CD4-positive, alpha-beta T cell (primary cell): ENCODE results near the gene PGA5. TPM values are rescaled to one million over a fixed set of nuclear protein-coding genes. Genes with fewer than 3 reads are reported as not detected.
"Not testable (repeated sequence)": the region's sequence is repeated elsewhere in the genome, so short reads cannot be mapped to it uniquely, and the experiment has no call there.

Source experiments
- ATAC-seq: fragments of 200-7000 bp; cut with Tn5 transposase; one replicate; pipeline ENCODE4 v1.10.0; 2022; ENCODE audit warnings: mild to moderate bottlenecking; ENCODE audit not compliant: poor library complexity
- CTCF ChIA-PET: fragments of 350-600 bp; sonication (Branson Sonifier 250); formaldehyde crosslinking; loops from one replicate; lab custom pipeline; 2021; ENCODE audit warnings: antibody characterized with exemption, inconsistent platforms; lab: Charles Lee
- POLR2A ChIA-PET: fragments of 350-600 bp; sonication (Branson Sonifier 250); formaldehyde crosslinking; loops from one replicate; lab custom pipeline; 2021; ENCODE audit warnings: antibody characterized with exemption, inconsistent platforms; lab: Charles Lee
- DNase-seq, 14 experiments: peaks; one replicate each; pipeline ENCODE4 v3.0.0-alpha.2; 2013 to 2020; ENCODE audit warnings: mixed read lengths in 2 of 14
- H3K27ac ChIP-seq, 2 donors: one replicate each; pipeline versions ENCODE4 v1.5.1 to v1.7.0; 2013; ENCODE audit warnings: low read length in 2 of 2, low read depth in 1 of 2, mild to moderate bottlenecking in 1 of 2
- H3K27me3 ChIP-seq, 2 experiments: 1 replicate in 1 of 2; 2 replicates in 1 of 2; pipeline versions ENCODE4 v1.6.1 to v1.7.0; 2013; ENCODE audit warnings: low read length in 2 of 2, control low read depth in 1 of 2, mild to moderate bottlenecking in 1 of 2, moderate library complexity in 1 of 2; ENCODE audit not compliant: insufficient read depth in 2 of 2, control insufficient read depth in 1 of 2
- H3K36me3 ChIP-seq: one replicate; pipeline ENCODE4 v1.6.1; 2013; ENCODE audit warnings: low read length, control low read depth; ENCODE audit not compliant: insufficient read depth
- H3K4me1 ChIP-seq: one replicate; pipeline ENCODE4 v1.6.1; 2013; ENCODE audit warnings: low read length, control low read depth; ENCODE audit not compliant: insufficient read depth
- H3K4me3 ChIP-seq: one replicate; pipeline ENCODE4 v1.5.1; 2013; ENCODE audit warnings: mild to moderate bottlenecking, low read length, moderate library complexity
- H3K9me3 ChIP-seq, 2 experiments: 1 replicate in 1 of 2; 2 replicates in 1 of 2; pipeline versions ENCODE4 v1.6.1 to v1.7.0; 2013; ENCODE audit warnings: low read length in 2 of 2, mild to moderate bottlenecking in 2 of 2, control low read depth in 1 of 2, moderate library complexity in 1 of 2; ENCODE audit not compliant: control insufficient read depth in 1 of 2, insufficient read depth in 1 of 2
- H3K27ac Mint-ChIP-seq: one replicate; pipeline ENCODE4 v1.8.0; 2020; ENCODE audit warnings: mixed read lengths
- H3K27me3 Mint-ChIP-seq: one replicate; pipeline ENCODE4 v1.8.0; 2021; ENCODE audit warnings: mixed read lengths
- H3K36me3 Mint-ChIP-seq: one replicate; pipeline ENCODE4 v1.8.0; 2021; ENCODE audit warnings: low read depth, mixed read lengths
- H3K4me1 Mint-ChIP-seq: one replicate; pipeline ENCODE4 v1.8.0; 2021; ENCODE audit warnings: low read depth, mixed read lengths
- H3K4me3 Mint-ChIP-seq: one replicate; pipeline ENCODE4 v1.8.0; 2020; ENCODE audit warnings: mild to moderate bottlenecking, mixed read lengths
- H3K9me3 Mint-ChIP-seq: one replicate; pipeline ENCODE4 v1.8.0; 2020; ENCODE audit warnings: mixed read lengths
- intact Hi-C, 2 experiments: fragments of 100-400 bp; cut with DNase I in 1 of 2; cut with micrococcal nuclease in 1 of 2; formaldehyde crosslinking; loops; one replicate each; pipeline versions ENCODE4 v1.15.1 to v1.9.0; 2023 to 2025; cut with DNase I, micrococcal nuclease
- total RNA-seq, 174 experiments: library from RNA in 2 of 174; stranded (reverse) in 2 of 174; gene quantifications; one replicate each; pipeline ENCODE4 v1.2.3 and lab custom pipeline; 2021 to 2026
- TF ChIP-seq, protein P1 (sequence below): fragments of 200-600 bp; IDR thresholded peaks from one replicate; pipeline ENCODE4 v1.8.0; 2022; ENCODE audit warnings: antibody characterized with exemption, mild to moderate bottlenecking

PGA5 gene
- total RNA-seq, 2 experiments from 2014 or later = not detected

DNA sequence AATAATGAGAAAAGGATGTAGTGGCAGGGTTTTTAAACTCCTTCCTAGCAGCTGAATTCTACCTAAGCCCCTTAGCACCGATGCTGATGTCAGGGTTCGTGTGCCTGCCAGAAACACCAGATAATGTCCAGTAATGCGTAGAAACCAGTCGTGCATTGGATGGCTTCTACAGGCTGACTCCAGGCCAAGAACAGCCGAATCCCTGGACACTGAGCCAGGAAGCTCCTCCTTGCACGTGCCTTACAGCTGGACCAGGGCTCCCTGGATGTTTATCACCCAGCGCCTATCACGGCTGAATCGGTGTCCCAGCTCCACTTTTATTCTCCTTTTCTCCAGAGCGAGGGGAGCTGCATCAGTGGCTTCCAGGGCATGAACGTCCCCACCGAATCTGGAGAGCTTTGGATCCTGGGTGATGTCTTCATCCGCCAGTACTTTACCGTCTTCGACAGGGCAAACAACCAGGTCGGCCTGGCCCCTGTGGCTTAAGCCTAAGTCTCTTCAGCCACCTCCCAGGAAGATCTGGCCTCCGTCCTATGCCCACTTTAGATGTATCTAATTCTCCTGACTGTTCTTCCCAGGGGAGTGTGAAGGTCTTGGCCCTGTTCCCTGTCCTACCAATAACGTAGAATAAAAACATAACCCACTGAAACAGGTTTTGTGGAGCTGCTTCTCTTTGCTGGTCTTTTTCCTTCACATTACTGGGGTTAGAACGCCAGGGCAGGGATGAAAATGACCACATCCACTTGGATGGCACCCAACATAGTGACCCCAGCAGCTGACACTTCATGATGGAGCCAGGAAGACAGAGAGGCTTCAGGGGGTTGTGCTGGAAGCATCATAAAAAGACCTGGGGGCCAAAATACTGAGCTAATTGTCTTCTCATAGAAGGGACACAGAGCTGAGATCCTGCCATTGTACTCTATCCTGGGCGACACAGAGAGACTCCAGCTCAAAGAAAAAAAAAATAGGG lies 10.1 kb downstream of the PGA5 start:
- ATAC-seq, H3K4me1 ChIP-seq, H3K27ac ChIP-seq, POLR2A ChIA-PET, H3K27ac Mint-ChIP-seq, H3K9me3 ChIP-seq, H3K27me3 ChIP-seq, H3K9me3 Mint-ChIP-seq, H3K4me1 Mint-ChIP-seq, H3K4me3 Mint-ChIP-seq, H3K4me3 ChIP-seq, DNase-seq, H3K27me3 Mint-ChIP-seq, H3K36me3 Mint-ChIP-seq, H3K36me3 ChIP-seq: not testable (repeated sequence)
- intact Hi-C loops = loop anchor here in 1 of 2 experiments (10.0 kb wide), 1 partner anchor 144 kb away; the partner anchor contains the start of gene TMEM216
- CTCF ChIA-PET = interaction anchor here (0.7 kb wide), 1 partner anchor 208 kb away, joined by 4 read pairs; no protein-coding TSS in a partner anchor

- H3K27me3 ChIP-seq, H3K4me3 Mint-ChIP-seq, CTCF ChIA-PET, H3K4me1 ChIP-seq, H3K36me3 ChIP-seq, H3K4me1 Mint-ChIP-seq, H3K27ac Mint-ChIP-seq, H3K36me3 Mint-ChIP-seq, H3K9me3 ChIP-seq, DNase-seq, ATAC-seq, H3K27ac ChIP-seq, H3K27me3 Mint-ChIP-seq, POLR2A ChIA-PET, H3K4me3 ChIP-seq, H3K9me3 Mint-ChIP-seq: not testable (repeated sequence)
- intact Hi-C loops = loop anchor here in 1 of 2 experiments (10.0 kb wide), 1 partner anchor 142 kb away; the partner anchor contains the start of gene TMEM216
Observed at GRCh38 chr11:61252332-61252731, 11.4 kb downstream of the PGA5 start.

DNA sequence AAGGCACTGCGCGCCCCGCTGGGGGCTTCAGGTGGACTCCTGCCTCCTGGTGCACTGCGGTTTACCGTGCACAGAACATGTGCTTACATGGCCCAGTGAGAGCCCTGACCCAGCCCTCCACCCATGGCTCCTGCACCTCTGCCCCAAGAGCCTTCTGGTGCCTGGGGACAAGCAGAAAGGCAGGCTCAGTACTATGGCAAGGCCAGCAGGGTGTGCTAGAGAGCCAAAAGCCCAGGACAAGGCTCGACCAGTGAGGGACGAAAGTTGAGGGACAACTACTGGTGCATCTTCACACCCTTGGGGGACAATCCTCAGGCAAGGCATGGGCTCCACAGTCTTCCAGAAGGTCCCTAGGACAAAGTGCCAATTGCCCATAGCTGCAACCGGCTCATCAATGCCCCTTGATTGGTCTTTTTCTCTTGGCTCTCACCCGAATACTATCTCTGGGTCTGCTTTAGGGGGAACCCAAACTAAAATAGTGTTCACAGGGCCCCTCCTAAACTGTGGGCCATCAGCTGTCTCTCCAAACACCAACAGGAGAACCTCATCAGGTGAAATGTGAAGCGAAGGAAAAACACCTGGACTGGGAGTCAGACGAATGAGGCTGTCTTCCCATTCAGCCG lies 13.5 kb downstream of the PGA5 start:
- ChIA-PET CTCF (interaction anchor here (1.7 kb wide), 1 partner anchor 131 kb away, joined by 5 read pairs; no protein-coding TSS in a partner anchor), POLR2A (no interaction called here)
- Histone ChIP-seq H3K4me3 (no peak overlapping the region), H3K4me1 (peaks cover 3% of the 10 kb centered on the region), H3K27ac (no peak overlapping the region), H3K27me3 (no peaks in the 10 kb centered on the region), H3K9me3 (no peaks in the 10 kb centered on the region), H3K36me3 (no peaks in the 10 kb centered on the region)
- H3K4me1 Mint-ChIP-seq = no peaks in the 10 kb centered on the region
- TF ChIP-seq, protein P1, sequence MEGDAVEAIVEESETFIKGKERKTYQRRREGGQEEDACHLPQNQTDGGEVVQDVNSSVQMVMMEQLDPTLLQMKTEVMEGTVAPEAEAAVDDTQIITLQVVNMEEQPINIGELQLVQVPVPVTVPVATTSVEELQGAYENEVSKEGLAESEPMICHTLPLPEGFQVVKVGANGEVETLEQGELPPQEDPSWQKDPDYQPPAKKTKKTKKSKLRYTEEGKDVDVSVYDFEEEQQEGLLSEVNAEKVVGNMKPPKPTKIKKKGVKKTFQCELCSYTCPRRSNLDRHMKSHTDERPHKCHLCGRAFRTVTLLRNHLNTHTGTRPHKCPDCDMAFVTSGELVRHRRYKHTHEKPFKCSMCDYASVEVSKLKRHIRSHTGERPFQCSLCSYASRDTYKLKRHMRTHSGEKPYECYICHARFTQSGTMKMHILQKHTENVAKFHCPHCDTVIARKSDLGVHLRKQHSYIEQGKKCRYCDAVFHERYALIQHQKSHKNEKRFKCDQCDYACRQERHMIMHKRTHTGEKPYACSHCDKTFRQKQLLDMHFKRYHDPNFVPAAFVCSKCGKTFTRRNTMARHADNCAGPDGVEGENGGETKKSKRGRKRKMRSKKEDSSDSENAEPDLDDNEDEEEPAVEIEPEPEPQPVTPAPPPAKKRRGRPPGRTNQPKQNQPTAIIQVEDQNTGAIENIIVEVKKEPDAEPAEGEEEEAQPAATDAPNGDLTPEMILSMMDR = peak; percentile 70
- H3K9me3 Mint-ChIP-seq = no peaks in the 10 kb centered on the region
- no peak overlapping the region for H3K27ac Mint-ChIP-seq
- no peak overlapping the region for H3K4me3 Mint-ChIP-seq
- ATAC-seq (peak; percentile 77), DNase-seq (peak; percentile 32 to 74 (median 44))
- no peaks in the 10 kb centered on the region for H3K36me3 Mint-ChIP-seq
- intact Hi-C loops = loop anchor here (1.0 to 10.0 kb wide), 2 partner anchors 131 to 140 kb away; partner anchors contain the start of gene TMEM216 (in 1 of the 2)
- H3K27me3 Mint-ChIP-seq = no peaks in the 10 kb centered on the region
